ENCODE data around the gene PHOX2B. TPM values are rescaled to one million over a fixed set of nuclear protein-coding genes. Genes with fewer than 3 reads are reported as not detected.

The PHOX2B gene

Small RNA genes within 50 kb of the gene (small RNA-seq; reads per million reads assigned to genes)
- gene RNU1-49P (ENCODE audit: low read depth): not detected
